GM12872 (cell line): Measurements from ENCODE around the gene SH3TC2.

Experiments
- CTCF ChIP-seq: IDR thresholded peaks from 3 replicates; pipeline ENCODE4 v1.5.1; 2011; ENCODE audit warnings: low read depth, mild to moderate bottlenecking, low read length, moderate library complexity; ENCODE audit not compliant: insufficient read depth

Gene SH3TC2

GRCh38 chr5:149002053-149002452 lies 60.8 kb downstream of the SH3TC2 start:
- TF ChIP-seq CTCF, result no peak

GRCh38 chr5:149001162-149001561 lies 61.7 kb downstream of the SH3TC2 start:
- TF ChIP-seq CTCF, result no peak

GRCh38 chr5:148999741-149000140 lies 63.1 kb downstream of the SH3TC2 start:
- no peak for TF ChIP-seq CTCF

- peak; percentile 65 for TF ChIP-seq CTCF
These were observed 64.6 kb downstream of the SH3TC2 start for GRCh38 chr5:148998174-148998797.

- no peak for TF ChIP-seq CTCF
These were observed 66.6 kb downstream of the SH3TC2 start for GRCh38 chr5:148996270-148996669.

- TF ChIP-seq CTCF, result no peak
These were observed 67.1 kb downstream of the SH3TC2 start for GRCh38 chr5:148995791-148996190.

GRCh38 chr5:148993283-148993936 lies 69.5 kb downstream of the SH3TC2 start:
- no peak for TF ChIP-seq CTCF
